SK-N-SH (cell line): Measurements from ENCODE around the gene POLA1. TPM values are rescaled to one million over a fixed set of nuclear protein-coding genes. Genes with fewer than 3 reads are reported as not detected.

Experiments used
- CTCF ChIA-PET: fragments of 300-600, 350-600 bp; formaldehyde crosslinking; extraction: SDS; loops from one replicate; lab custom pipeline; 2021; lab: Yijun Ruan, JAX
- POLR2A ChIA-PET: fragments of 350-600 bp; sonication (Branson Sonifier 250); formaldehyde crosslinking; extraction: SDS; loops from one replicate; lab custom pipeline; 2020; ENCODE audit warnings: antibody characterized with exemption, inconsistent platforms; lab: Yijun Ruan, JAX
- DNase-seq: peaks from one replicate; pipeline ENCODE4 v3.0.0; 2012
- H2AFZ ChIP-seq: fragments of 200-600 bp; sonication (generic); 2 replicates; pipeline ENCODE4 v1.8.1; 2016; ENCODE audit warnings: antibody characterized with exemption, mild to moderate bottlenecking, low read depth
- H3F3A ChIP-seq: fragments of 200-600 bp; sonication (generic); replicated peaks from 2 replicates; pipeline ENCODE3; 2016; ENCODE audit warnings: antibody characterized with exemption, mild to moderate bottlenecking; ENCODE audit not compliant: insufficient read depth
- H3K27ac ChIP-seq, 2 experiments: fragments of 200-500 bp in 1 of 2; fragments of 200-600 bp in 1 of 2; sonication (Bioruptor generic) in 1 of 2; sonication (generic), shearing (Covaris generic) in 1 of 2; 2 replicates each; pipeline versions ENCODE4 v1.5.1 to v1.6.1; 2014 to 2016; ENCODE audit warnings: low read depth in 2 of 2, inconsistent platforms in 1 of 2, low read length in 1 of 2, mild to moderate bottlenecking in 1 of 2, mixed read lengths in 1 of 2
- H3K27me3 ChIP-seq: fragments of 200-600 bp; sonication (generic), shearing (Covaris generic); 2 replicates; pipeline ENCODE4 v1.6.1; 2016; ENCODE audit warnings: mixed run types; ENCODE audit not compliant: insufficient read depth
- H3K36me3 ChIP-seq, 2 experiments: fragments of 200-500 bp in 1 of 2; fragments of 200-600 bp in 1 of 2; sonication (Bioruptor generic) in 1 of 2; sonication (generic) in 1 of 2; replicated peaks in 1 of 2; 2 replicates each; pipeline versions ENCODE3 to v1.5.1; 2014 to 2016; ENCODE audit warnings: low read length in 1 of 2, mild to moderate bottlenecking in 1 of 2; ENCODE audit not compliant: insufficient read depth in 2 of 2, control insufficient read depth in 1 of 2
- H3K4me1 ChIP-seq, 2 experiments: fragments of 200-500 bp in 1 of 2; fragments of 200-600 bp in 1 of 2; sonication (Bioruptor generic) in 1 of 2; sonication (generic), shearing (Covaris generic) in 1 of 2; 2 replicates each; pipeline versions ENCODE4 v1.5.1 to v1.6.1; 2014 to 2016; ENCODE audit warnings: low read depth in 1 of 2, low read length in 1 of 2, mixed run types in 1 of 2; ENCODE audit not compliant: insufficient read depth in 2 of 2, control insufficient read depth in 1 of 2
- H3K4me2 ChIP-seq: fragments of 200-600 bp; sonication (generic), shearing (Covaris generic); 2 replicates; pipeline ENCODE4 v1.6.1; 2017; ENCODE audit warnings: mixed run types
- H3K4me3 ChIP-seq, 2 experiments: fragments of 200-500 bp in 1 of 2; fragments of 200-600 bp in 1 of 2; sonication (Bioruptor generic) in 1 of 2; sonication (generic), shearing (Covaris generic) in 1 of 2; 2 replicates each; pipeline versions ENCODE4 v1.5.1 to v1.8.1; 2014 to 2016; ENCODE audit warnings: low read depth in 2 of 2, inconsistent platforms in 1 of 2, low read length in 1 of 2, mild to moderate bottlenecking in 1 of 2, mixed read lengths in 1 of 2, moderate library complexity in 1 of 2
- H3K79me2 ChIP-seq: fragments of 200-600 bp; sonication (generic); 2 replicates; pipeline ENCODE4 v1.8.1; 2017; ENCODE audit warnings: mild to moderate bottlenecking; ENCODE audit not compliant: insufficient read depth
- H3K9ac ChIP-seq: fragments of 200-600 bp; sonication (generic); 2 replicates; pipeline ENCODE4 v1.6.1; 2017; ENCODE audit warnings: mixed run types
- H3K9me2 ChIP-seq: fragments of 200-600 bp; sonication (generic); 2 replicates; pipeline ENCODE4 v1.6.1; 2017; ENCODE audit warnings: mixed run types
- H3K9me3 ChIP-seq: fragments of 200-600 bp; sonication (generic); 2 replicates; pipeline ENCODE4 v1.6.1; 2017; ENCODE audit warnings: mixed run types, mild to moderate bottlenecking, moderate library complexity
- H4K20me1 ChIP-seq: fragments of 200-600 bp; sonication (generic); 2 replicates; pipeline ENCODE4 v1.6.1; 2017; ENCODE audit warnings: mild to moderate bottlenecking, mixed run types; ENCODE audit not compliant: insufficient read depth
- CHD2 ChIP-seq: fragments of 150-350 bp; IDR thresholded peaks from 2 replicates; pipeline ENCODE4 v1.6.1; 2018; ENCODE audit warnings: low read length; ENCODE audit not compliant: partially characterized antibody
- CTCF ChIP-seq: fragments of 200-600 bp; sonication (generic); IDR thresholded peaks from 2 replicates; pipeline ENCODE4 v1.6.1; 2017; ENCODE audit warnings: antibody characterized with exemption, mild to moderate bottlenecking, moderate library complexity
- EP300 ChIP-seq, 2 experiments: IDR thresholded peaks; 2 replicates each; pipeline versions ENCODE4 v1.4.0 to v1.6.1; 2012; ENCODE audit warnings: borderline replicate concordance in 1 of 2, low read depth in 1 of 2, low read length in 1 of 2
- EZH2phosphoT487 ChIP-seq: fragments of 200-600 bp; sonication (generic); IDR thresholded peaks from 2 replicates; pipeline ENCODE4 v1.6.1; 2017; ENCODE audit warnings: low read depth, mixed run types, mild to moderate bottlenecking, antibody characterized with exemption, moderate library complexity, borderline replicate concordance
- FOSL2 ChIP-seq: IDR thresholded peaks from 2 replicates; pipeline ENCODE4 v1.4.0; 2012; ENCODE audit warnings: low read depth, mild to moderate bottlenecking, moderate library complexity, borderline replicate concordance
- FOXJ3 ChIP-seq: sonication (generic); formaldehyde crosslinking; IDR thresholded peaks from 2 replicates; pipeline ENCODE4 v1.5.1; 2020; ENCODE audit warnings: mild to moderate bottlenecking, missing genetic modification reagents
- GABPA ChIP-seq: IDR thresholded peaks from 2 replicates; pipeline ENCODE4 v1.4.0; 2012; ENCODE audit warnings: low read depth, mild to moderate bottlenecking
- GATA2 ChIP-seq: sonication (generic); formaldehyde crosslinking; IDR thresholded peaks from 2 replicates; pipeline ENCODE4 v1.5.0; 2020; ENCODE audit warnings: mild to moderate bottlenecking, missing genetic modification reagents
- IRF3 ChIP-seq: fragments of 150-350 bp; IDR thresholded peaks from 2 replicates; pipeline ENCODE4 v1.6.1; 2016; ENCODE audit warnings: mild to moderate bottlenecking, low read depth, low read length
- JUND ChIP-seq: IDR thresholded peaks from 2 replicates; pipeline ENCODE4 v1.4.0; 2012
- MAX ChIP-seq: IDR thresholded peaks from 2 replicates; pipeline ENCODE4 v1.4.0; 2012; ENCODE audit warnings: low read depth
- MEF2A ChIP-seq: IDR thresholded peaks from 2 replicates; pipeline ENCODE4 v1.4.0; 2012; ENCODE audit warnings: low read depth, borderline replicate concordance
- PBX3 ChIP-seq: IDR thresholded peaks from 2 replicates; pipeline ENCODE4; 2012
- POLR2AphosphoS5 ChIP-seq: IDR thresholded peaks from 2 replicates; pipeline ENCODE4 v1.6.1; 2012; ENCODE audit warnings: low read depth, low read length
- RAD21 ChIP-seq: IDR thresholded peaks from 2 replicates; pipeline ENCODE4 v1.6.1; 2012; ENCODE audit warnings: mild to moderate bottlenecking, low read length
- RXRA ChIP-seq: IDR thresholded peaks from 2 replicates; pipeline ENCODE4 v1.4.0; 2012; ENCODE audit warnings: low read depth, mild to moderate bottlenecking, borderline replicate concordance
- SMC3 ChIP-seq: IDR thresholded peaks from 2 replicates; pipeline ENCODE4 v1.6.1; 2012; ENCODE audit warnings: low read depth, low read length, improper control_type of control experiment
- TEAD4 ChIP-seq: IDR thresholded peaks from 2 replicates; pipeline ENCODE4 v1.4.0; 2012; ENCODE audit warnings: mild to moderate bottlenecking, borderline replicate concordance; ENCODE audit not compliant: insufficient read depth
- ZBTB33 ChIP-seq: IDR thresholded peaks from 2 replicates; pipeline ENCODE4 v1.4.0; 2012; ENCODE audit warnings: low read depth, borderline replicate concordance
- WGBS: methylation state at CpG from one replicate; pipeline ENCODE4 v1.1.6; 2017; ENCODE audit warnings: low lambda C conversion rate; 5-methylcytosine and 5-hydroxymethylcytosine counted together
- polyA plus RNA-seq, 3 experiments: library from polyadenylated mRNA; depleted of rRNA; stranded (reverse); fragments of >200 nt; gene quantifications; 2 replicates each; pipeline ENCODE4 v1.2.3, GENCODE V29; 2012

POLA1 gene
- polyA plus RNA-seq, 1 of the 3 experiments (the other 2 are of a cell fraction) = 2.8 TPM

GRCh38 chrX:24918715-24919114 lies 225.0 kb downstream of the POLA1 start (continued):
- TF ChIP-seq IRF3 = no peak
- TF ChIP-seq RAD21 = no peak
- TF ChIP-seq CTCF = no peak
- no peak for TF ChIP-seq FOXJ3 (CRISPR knock-in tag)
- TF ChIP-seq EZH2phosphoT487 = no peak
- no peak for TF ChIP-seq TEAD4
- TF ChIP-seq FOSL2 = no peak
- TF ChIP-seq GATA2 (CRISPR knock-in tag) = no peak
- no peak for TF ChIP-seq MAX
- TF ChIP-seq SMC3 = no peak
- no peak for TF ChIP-seq GABPA
- TF ChIP-seq CHD2 = no peak
- no peak for TF ChIP-seq MEF2A
- TF ChIP-seq ZBTB33 = no peak
- TF ChIP-seq RXRA = no peak

- TF ChIP-seq PBX3 (no peak), POLR2AphosphoS5 (no peak), EZH2phosphoT487 (no peak), GATA2 (CRISPR knock-in tag) (no peak), CHD2 (no peak), JUND (no peak), FOXJ3 (CRISPR knock-in tag) (no peak), EP300 (IDR thresholded peaks at IDR 0.05; ENCODE audit: borderline replicate concordance in 1 of 2, low read depth in 1 of 2, low read length in 1 of 2) (no peak), RAD21 (no peak)
- H3K9ac ChIP-seq = no peak overlapping the region
- H3K4me2 ChIP-seq = no peak overlapping the region
- WGBS = 56% methylated on average over 3 of the region's 3 CpGs
- no peak overlapping the region for H3K27ac ChIP-seq
- CTCF ChIA-PET = interaction anchor here (0.9 kb wide), 1 partner anchor 17 kb away, joined by 3 read pairs; no protein-coding TSS in a partner anchor
- H3K27me3 ChIP-seq = no peaks in the 10 kb centered on the region
- POLR2A ChIA-PET = no interaction called here
- H4K20me1 ChIP-seq = no peaks in the 10 kb centered on the region
- no peaks in the 10 kb centered on the region for H3K4me1 ChIP-seq
- no peak overlapping the region for H3K4me3 ChIP-seq
- no peaks in the 10 kb centered on the region for H3F3A ChIP-seq
- H3K79me2 ChIP-seq = no peaks in the 10 kb centered on the region
- H3K9me3 ChIP-seq = no peaks in the 10 kb centered on the region
- no peak for DNase-seq
- H2AFZ ChIP-seq = no peak overlapping the region
- no peaks in the 10 kb centered on the region for H3K36me3 ChIP-seq
- H3K9me2 ChIP-seq = no peaks in the 10 kb centered on the region
These were observed 227.1 kb downstream of the POLA1 start for GRCh38 chrX:24920769-24921168.
